Natural killer cell (primary cell): ENCODE measurements around the gene MOB1A. TPM values are rescaled to one million over a fixed set of nuclear protein-coding genes. Genes with fewer than 3 reads are reported as not detected.
A peak's percentile ranks its signal among the peaks of the same experiment; 100 is the strongest.

Experiments
- ATAC-seq, 3 donors: fragments of 150-1000 bp in 2 of 3; fragments of 200-7000 bp in 1 of 3; cut with Tn5 transposase; 1 replicate in 1 of 3; 2 replicates in 2 of 3; pipeline ENCODE4 v1.10.0; 2021; ENCODE audit warnings: mild to moderate bottlenecking in 2 of 3, moderate library complexity in 2 of 3
- DNase-seq, 2 donors: peaks; one replicate each; pipeline versions ENCODE4 v3.0.0 to v3.0.0-alpha.2; 2013 to 2021; ENCODE audit warnings: mixed read lengths in 1 of 2
- H3K27ac ChIP-seq: one replicate; pipeline ENCODE4 v1.5.1; 2013; ENCODE audit warnings: mild to moderate bottlenecking, low read length
- H3K27me3 ChIP-seq: one replicate; pipeline ENCODE4 v1.6.1; 2013; ENCODE audit warnings: low read length; ENCODE audit not compliant: control insufficient read depth, insufficient read depth
- H3K36me3 ChIP-seq: one replicate; pipeline ENCODE4 v1.6.1; 2013; ENCODE audit warnings: low read length; ENCODE audit not compliant: control insufficient read depth, insufficient read depth
- H3K4me1 ChIP-seq: one replicate; pipeline ENCODE4 v1.6.1; 2013; ENCODE audit warnings: low read length; ENCODE audit not compliant: control insufficient read depth, insufficient read depth
- H3K4me3 ChIP-seq: one replicate; pipeline ENCODE4 v1.5.1; 2013; ENCODE audit warnings: low read length
- H3K9me3 ChIP-seq: one replicate; pipeline ENCODE4 v1.6.1; 2013; ENCODE audit warnings: low read length; ENCODE audit not compliant: control insufficient read depth, insufficient read depth
- H3K27ac Mint-ChIP-seq, 2 donors: one replicate each; pipeline ENCODE4 v1.8.0; 2022; ENCODE audit warnings: mild to moderate bottlenecking in 2 of 2, mixed read lengths in 2 of 2, moderate library complexity in 1 of 2
- H3K27me3 Mint-ChIP-seq, 2 donors: one replicate each; pipeline ENCODE4 v1.8.0; 2022; ENCODE audit warnings: low read depth in 2 of 2, mixed read lengths in 2 of 2
- H3K36me3 Mint-ChIP-seq: one replicate; pipeline ENCODE4 v1.8.0; 2022; ENCODE audit warnings: mixed read lengths
- H3K4me1 Mint-ChIP-seq, 2 donors: one replicate each; pipeline ENCODE4 v1.8.0; 2022; ENCODE audit warnings: mixed read lengths in 2 of 2
- H3K4me3 Mint-ChIP-seq: one replicate; pipeline ENCODE4 v1.8.0; 2022; ENCODE audit warnings: mild to moderate bottlenecking, moderate library complexity, mixed read lengths
- H3K9me3 Mint-ChIP-seq, 2 donors: one replicate each; pipeline ENCODE4 v1.8.0; 2022; ENCODE audit warnings: mixed read lengths in 2 of 2
- WGBS: methylation state at CpG from one replicate; pipeline ENCODE4 v1.1.7; 2013; ENCODE audit warnings: missing lambda C conversion rate; ENCODE audit not compliant: insufficient coverage; 5-methylcytosine and 5-hydroxymethylcytosine counted together
- intact Hi-C: fragments of 100-400 bp; cut with micrococcal nuclease; formaldehyde crosslinking; loops from one replicate; pipeline ENCODE4 v1.14.2; 2022
- total RNA-seq, 4 donors: library from RNA; stranded (reverse); fragments of 120-200 nt in 1 of 4; gene quantifications; one replicate each; pipeline versions ENCODE4 v1.2.3 to v1.2.4, GENCODE V29; 2013 to 2022
- TF ChIP-seq, protein P1 (sequence below): fragments of 200-600 bp; IDR thresholded peaks from one replicate; pipeline ENCODE4 v1.8.0; 2022; ENCODE audit warnings: antibody characterized with exemption

Gene MOB1A
- total RNA-seq, 3 donors from 2014 or later (not counting 1 experiment from before 2014, with no cell fraction given), result 211 to 239 (median 222) TPM

- DNase-seq (no peak), ATAC-seq (no peak)
- Histone ChIP-seq H3K4me1 (peaks cover 33% of the 10 kb centered on the region), H3K27ac (no peak overlapping the region), H3K27me3 (no peaks in the 10 kb centered on the region), H3K4me3 (no peak overlapping the region), H3K36me3 (no peaks in the 10 kb centered on the region), H3K9me3 (no peaks in the 10 kb centered on the region)
- Mint-ChIP-seq H3K27me3 (no peaks in the 10 kb centered on the region), H3K36me3 (no peaks in the 10 kb centered on the region), H3K4me3 (peak overlapping the region; percentile 63), H3K4me1 (peaks cover 49% of the 10 kb centered on the region in 2 donors), H3K27ac (peak overlapping the region in 1 of 2 donors; percentile 98), H3K9me3 (no peaks in the 10 kb centered on the region)
- TF ChIP-seq, protein P1, sequence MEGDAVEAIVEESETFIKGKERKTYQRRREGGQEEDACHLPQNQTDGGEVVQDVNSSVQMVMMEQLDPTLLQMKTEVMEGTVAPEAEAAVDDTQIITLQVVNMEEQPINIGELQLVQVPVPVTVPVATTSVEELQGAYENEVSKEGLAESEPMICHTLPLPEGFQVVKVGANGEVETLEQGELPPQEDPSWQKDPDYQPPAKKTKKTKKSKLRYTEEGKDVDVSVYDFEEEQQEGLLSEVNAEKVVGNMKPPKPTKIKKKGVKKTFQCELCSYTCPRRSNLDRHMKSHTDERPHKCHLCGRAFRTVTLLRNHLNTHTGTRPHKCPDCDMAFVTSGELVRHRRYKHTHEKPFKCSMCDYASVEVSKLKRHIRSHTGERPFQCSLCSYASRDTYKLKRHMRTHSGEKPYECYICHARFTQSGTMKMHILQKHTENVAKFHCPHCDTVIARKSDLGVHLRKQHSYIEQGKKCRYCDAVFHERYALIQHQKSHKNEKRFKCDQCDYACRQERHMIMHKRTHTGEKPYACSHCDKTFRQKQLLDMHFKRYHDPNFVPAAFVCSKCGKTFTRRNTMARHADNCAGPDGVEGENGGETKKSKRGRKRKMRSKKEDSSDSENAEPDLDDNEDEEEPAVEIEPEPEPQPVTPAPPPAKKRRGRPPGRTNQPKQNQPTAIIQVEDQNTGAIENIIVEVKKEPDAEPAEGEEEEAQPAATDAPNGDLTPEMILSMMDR, result no peak
- WGBS, result 87% methylated on average over 3 of the region's 3 CpGs
- intact Hi-C loops, result no loop called here
Observed at GRCh38 chr2:74201196-74201595, 22.5 kb upstream of the MOB1A start.

- DNase-seq (peak in 1 of 2 donors; percentile 41), ATAC-seq (no peak)
- Mint-ChIP-seq H3K4me1 (peaks cover 36% of the 10 kb centered on the region in 2 donors), H3K36me3 (no peaks in the 10 kb centered on the region), H3K9me3 (no peaks in the 10 kb centered on the region), H3K27me3 (no peaks in the 10 kb centered on the region), H3K4me3 (peak overlapping the region; percentile 99), H3K27ac (peak overlapping the region; percentile 98 to 99)
- WGBS, result 70% methylated on average over 8 of the region's 8 CpGs
- H3K36me3 ChIP-seq, result no peaks in the 10 kb centered on the region
- intact Hi-C loops, result no loop called here
- TF ChIP-seq, protein P1, result no peak
- H3K9me3 ChIP-seq, result no peaks in the 10 kb centered on the region
- no peaks in the 10 kb centered on the region for H3K27me3 ChIP-seq
- no peak overlapping the region for H3K4me3 ChIP-seq
- H3K27ac ChIP-seq, result peak overlapping the region; percentile 84
- H3K4me1 ChIP-seq, result peaks cover 21% of the 10 kb centered on the region
Observed at GRCh38 chr2:74199871-74200305, 21.2 kb upstream of the MOB1A start.

DNA sequence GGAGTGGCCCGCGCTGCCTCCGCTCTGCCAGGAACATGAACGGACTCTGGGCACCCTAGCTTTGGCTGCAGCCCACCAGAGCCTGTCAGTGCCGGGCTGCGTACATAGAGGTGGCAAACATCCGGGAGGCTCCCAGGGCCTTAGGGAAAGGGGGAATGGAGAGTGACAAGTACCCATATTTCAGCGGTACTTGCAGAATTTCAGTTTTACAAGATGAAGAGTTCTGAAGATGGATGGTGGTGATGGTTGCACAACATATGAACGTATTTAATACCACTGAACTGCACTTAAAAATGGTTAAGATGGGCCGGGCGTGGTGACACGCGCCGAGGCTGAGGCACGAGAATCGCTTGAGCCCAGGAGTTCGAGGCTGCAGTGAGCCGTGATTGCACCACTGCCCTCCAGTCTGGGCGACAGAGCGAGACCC lies 20.6 kb upstream of the MOB1A start:
- Mint-ChIP-seq H3K4me3 (peak overlapping the region; percentile 99), H3K27me3 (no peaks in the 10 kb centered on the region), H3K36me3 (no peaks in the 10 kb centered on the region), H3K27ac (peak overlapping the region; percentile 98 to 99), H3K4me1 (peaks cover 31% of the 10 kb centered on the region in 2 donors), H3K9me3 (no peaks in the 10 kb centered on the region)
- TF ChIP-seq, protein P1, result no peak
- no peaks in the 10 kb centered on the region for H3K36me3 ChIP-seq
- intact Hi-C loops, result no loop called here
- peak overlapping the region; percentile 84 for H3K27ac ChIP-seq
- ATAC-seq (no peak), DNase-seq (no peak)
- peak overlapping the region; percentile 71 for H3K4me3 ChIP-seq
- peaks cover 16% of the 10 kb centered on the region for H3K4me1 ChIP-seq
- H3K9me3 ChIP-seq, result no peaks in the 10 kb centered on the region
- H3K27me3 ChIP-seq, result no peaks in the 10 kb centered on the region
- 2% methylated on average over 18 of the region's 20 CpGs for WGBS
